ENCODE measurements around the gene PTDSS2. TPM values are rescaled to one million over a fixed set of nuclear protein-coding genes. Genes with fewer than 3 reads are reported as not detected.
A peak's percentile ranks its signal among the peaks of the same experiment; 100 is the strongest.

Gene PTDSS2
- total and polyA plus RNA-seq, 10 donors = 11.0 to 40.7 (median 25.7) TPM

DNA sequence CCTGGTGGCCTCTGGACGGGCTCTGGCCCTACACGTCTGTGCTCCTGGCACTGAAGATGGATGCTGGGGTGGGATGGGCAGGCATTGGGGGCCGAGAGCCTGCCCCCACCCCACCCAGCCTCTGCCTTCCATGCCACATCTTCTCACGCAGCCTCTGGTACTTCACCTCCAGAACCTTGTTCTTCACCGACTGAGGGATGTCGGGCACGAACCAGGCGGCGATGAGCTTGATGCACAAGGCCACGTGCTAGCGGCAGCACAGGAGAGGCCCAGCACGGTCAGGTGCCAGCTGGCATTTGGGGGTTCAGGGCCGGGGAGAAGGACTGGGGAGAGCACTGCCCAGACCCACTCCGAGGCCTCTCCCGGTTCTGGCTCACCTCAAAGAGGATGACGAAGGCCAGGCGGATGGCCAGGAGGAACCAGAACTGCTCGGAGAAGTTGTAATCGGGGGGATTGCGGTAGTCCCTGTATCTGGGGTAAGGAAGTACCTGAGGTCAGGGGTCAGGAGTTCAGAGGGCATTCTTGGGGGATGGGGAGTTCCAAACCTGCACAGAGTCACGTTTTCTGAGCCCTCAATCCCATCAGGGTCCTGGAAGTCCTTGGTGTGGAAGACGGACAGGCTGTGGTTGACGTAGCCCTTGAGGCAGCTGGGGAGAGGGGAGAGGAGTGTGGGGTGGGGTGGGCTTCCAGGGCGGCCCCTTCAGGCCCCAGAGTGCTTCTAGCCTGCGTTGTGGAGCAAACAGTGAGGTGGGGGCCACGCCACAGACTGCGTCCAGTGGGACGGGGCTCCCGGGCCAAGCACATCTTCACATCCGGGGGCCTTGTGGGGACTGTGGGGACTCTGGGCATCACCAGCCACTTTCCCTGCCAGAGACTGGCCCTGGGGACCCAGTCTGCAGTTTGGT lies 31.5 kb upstream of the PTDSS2 start:
- no peak for TF ChIP-seq POLR2AphosphoS5 (IDR thresholded peaks at IDR 0.05)
- TF ChIP-seq, protein P1, sequence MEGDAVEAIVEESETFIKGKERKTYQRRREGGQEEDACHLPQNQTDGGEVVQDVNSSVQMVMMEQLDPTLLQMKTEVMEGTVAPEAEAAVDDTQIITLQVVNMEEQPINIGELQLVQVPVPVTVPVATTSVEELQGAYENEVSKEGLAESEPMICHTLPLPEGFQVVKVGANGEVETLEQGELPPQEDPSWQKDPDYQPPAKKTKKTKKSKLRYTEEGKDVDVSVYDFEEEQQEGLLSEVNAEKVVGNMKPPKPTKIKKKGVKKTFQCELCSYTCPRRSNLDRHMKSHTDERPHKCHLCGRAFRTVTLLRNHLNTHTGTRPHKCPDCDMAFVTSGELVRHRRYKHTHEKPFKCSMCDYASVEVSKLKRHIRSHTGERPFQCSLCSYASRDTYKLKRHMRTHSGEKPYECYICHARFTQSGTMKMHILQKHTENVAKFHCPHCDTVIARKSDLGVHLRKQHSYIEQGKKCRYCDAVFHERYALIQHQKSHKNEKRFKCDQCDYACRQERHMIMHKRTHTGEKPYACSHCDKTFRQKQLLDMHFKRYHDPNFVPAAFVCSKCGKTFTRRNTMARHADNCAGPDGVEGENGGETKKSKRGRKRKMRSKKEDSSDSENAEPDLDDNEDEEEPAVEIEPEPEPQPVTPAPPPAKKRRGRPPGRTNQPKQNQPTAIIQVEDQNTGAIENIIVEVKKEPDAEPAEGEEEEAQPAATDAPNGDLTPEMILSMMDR (IDR thresholded peaks at IDR 0.05 in 8 of 11, conservative IDR thresholded peaks at IDR 0.05 in 3 of 11) = no peak
- no peak for TF ChIP-seq POLR2A (IDR thresholded peaks at IDR 0.05)
- Histone ChIP-seq H3K27ac (peak overlapping the region in 2 of 8 donors; percentile 90 to 93), H3K4me1 (peaks cover 10 to 46% (median 38%) of the 10 kb centered on the region in 6 donors), H3K4me3 (no peak overlapping the region), H3K9me3 (no peaks in the 10 kb centered on the region), H3K27me3 (replicated peaks in 1 of 7) (peaks cover 0 to 13% (median 0%) of the 10 kb centered on the region in 7 donors), H3K36me3 (no peaks in the 10 kb centered on the region)
- intact Hi-C loops (cut with DNase I; ENCODE audit: low total_unique reads) = no loop called here
- 90 to 95% (median 94%) methylated on average over 24 to 30 of the region's 30 CpGs for WGBS, 5 donors
- DNase-seq = peak; percentile 76

DNA sequence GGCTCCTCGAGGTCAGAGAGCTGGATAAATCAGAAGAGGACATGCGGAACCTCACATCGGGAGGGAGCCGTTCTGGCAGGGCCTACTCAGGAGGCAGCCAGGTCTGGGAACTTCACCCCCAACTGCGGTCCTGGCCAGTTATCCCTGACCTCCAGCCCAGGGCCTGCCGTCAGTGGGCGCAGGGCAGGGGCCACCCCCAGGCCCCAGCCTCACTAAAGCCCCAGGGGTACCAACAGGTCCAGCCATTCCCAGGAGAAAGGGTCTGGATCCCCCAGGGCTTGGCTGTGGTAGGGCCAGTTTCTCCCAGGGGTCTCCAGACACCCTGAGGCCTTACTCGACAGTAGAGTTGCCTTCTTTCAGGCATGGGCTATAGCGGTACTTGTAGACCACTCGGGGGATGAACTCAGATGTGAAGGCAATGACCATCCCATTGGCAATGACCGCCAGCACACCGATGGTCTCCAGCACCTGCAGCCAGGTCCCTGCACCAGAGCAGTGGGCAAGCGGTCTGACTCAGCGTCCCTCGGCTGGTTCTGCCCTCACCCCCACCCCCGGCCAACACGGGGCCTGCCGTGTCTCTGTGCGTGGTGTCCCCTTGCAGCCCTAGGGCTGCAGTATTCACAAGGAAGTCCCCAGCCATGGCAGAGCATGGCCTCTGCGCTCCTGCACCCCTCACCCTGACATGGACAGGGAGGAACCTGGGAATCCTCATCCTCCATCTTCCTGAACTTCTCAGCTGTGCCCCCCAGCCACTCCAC lies 30.7 kb upstream of the PTDSS2 start:
- no peaks in the 10 kb centered on the region for H3K36me3 ChIP-seq
- no peak for DNase-seq
- 86 to 94% (median 90%) methylated on average over 17 to 20 of the region's 20 CpGs for WGBS, 5 donors
- H3K4me3 ChIP-seq = no peak overlapping the region
- intact Hi-C loops (cut with DNase I; ENCODE audit: low total_unique reads) = no loop called here
- H3K4me1 ChIP-seq = peaks cover 10 to 38% (median 34%) of the 10 kb centered on the region in 6 donors
- peaks cover 0 to 16% (median 0%) of the 10 kb centered on the region in 7 donors for H3K27me3 ChIP-seq (replicated peaks in 1 of 7)
- TF ChIP-seq, protein P1 (IDR thresholded peaks at IDR 0.05 in 8 of 11, conservative IDR thresholded peaks at IDR 0.05 in 3 of 11) = no peak
- TF ChIP-seq POLR2AphosphoS5 (IDR thresholded peaks at IDR 0.05) (no peak), POLR2A (IDR thresholded peaks at IDR 0.05) (no peak)
- no peak overlapping the region for H3K27ac ChIP-seq
- no peaks in the 10 kb centered on the region for H3K9me3 ChIP-seq

DNA sequence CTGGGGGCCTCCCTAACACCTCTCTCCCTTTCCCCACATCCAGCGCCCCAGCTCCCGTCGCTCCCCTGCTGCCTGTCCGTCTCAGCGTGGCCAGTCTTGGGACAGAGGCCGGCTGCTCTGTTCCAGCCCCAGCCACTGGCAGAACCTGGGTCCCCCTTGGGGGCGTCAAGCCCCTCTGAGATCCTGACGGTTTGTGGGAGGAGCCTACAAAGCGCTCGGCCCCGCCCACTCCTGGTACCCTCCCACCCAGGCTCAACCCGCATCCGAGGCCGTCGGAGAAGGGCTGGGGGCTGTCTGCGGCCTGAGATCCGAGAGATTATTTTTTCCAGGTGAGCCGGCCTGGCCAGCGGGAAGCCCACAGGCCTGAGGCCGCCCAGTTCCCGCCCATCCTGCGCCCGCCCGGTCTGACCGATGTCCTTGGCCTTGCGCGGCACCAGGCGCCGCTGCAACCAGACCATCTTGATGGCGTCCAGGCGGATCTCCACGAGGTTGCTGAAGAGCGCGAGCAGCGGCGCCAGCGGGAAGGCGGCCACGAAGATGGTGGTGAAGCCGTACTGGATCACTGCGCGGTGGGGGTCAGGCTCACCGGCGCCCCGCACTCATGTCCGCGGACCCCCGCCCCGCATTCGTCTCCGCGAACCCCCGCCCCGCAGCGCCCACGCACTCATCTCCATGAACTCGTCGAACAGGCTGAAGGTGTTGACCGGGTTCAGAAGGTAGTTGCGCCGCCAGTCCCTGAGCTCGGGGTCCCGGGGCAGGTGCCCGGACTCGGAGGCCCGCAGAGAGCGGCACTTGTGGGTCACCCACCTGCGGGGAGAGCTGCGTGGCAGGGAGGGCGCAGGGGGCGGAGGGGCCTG lies 29.8 kb upstream of the PTDSS2 start:
- Histone ChIP-seq H3K36me3 (no peaks in the 10 kb centered on the region), H3K27me3 (replicated peaks in 1 of 7) (peaks cover 0 to 16% (median 0%) of the 10 kb centered on the region in 7 donors), H3K4me3 (no peak overlapping the region), H3K9me3 (no peaks in the 10 kb centered on the region), H3K4me1 (peaks cover 10 to 30% (median 27%) of the 10 kb centered on the region in 6 donors), H3K27ac (no peak overlapping the region)
- DNase-seq = peak; percentile 78
- WGBS, 5 donors = 67 to 85% (median 76%) methylated on average over 64 to 71 of the region's 71 CpGs
- TF ChIP-seq POLR2A (IDR thresholded peaks at IDR 0.05) (no peak), POLR2AphosphoS5 (IDR thresholded peaks at IDR 0.05) (peak in 2 of 3 donors; percentile 30 to 40)
- TF ChIP-seq, protein P1 (IDR thresholded peaks at IDR 0.05 in 8 of 11, conservative IDR thresholded peaks at IDR 0.05 in 3 of 11) = no peak
- intact Hi-C loops (cut with DNase I; ENCODE audit: low total_unique reads) = no loop called here
